HG02884 (cell line): ENCODE results near the gene PTTG1.

Source experiments
- ATAC-seq: cut with Tn5 transposase; IDR thresholded peaks from one replicate; pipeline ENCODE4 v1.9.1; 2021; ENCODE audit warnings: mild to moderate bottlenecking, moderate library complexity; ENCODE audit not compliant: unreplicated experiment

The PTTG1 gene

GRCh38 chr5:160421625-160422258, at the start of gene PTTG1:
TSS of gene PTTG1 (plus strand) at chr5:160421855. CDS start at chr5:160422313, 458 bp downstream.
- ATAC-seq: peak; percentile 65

- no peak for ATAC-seq
These were observed 46.5 kb upstream of the PTTG1 start for GRCh38 chr5:160375166-160375565.

- no peak for ATAC-seq
These were observed 46.0 kb upstream of the PTTG1 start for GRCh38 chr5:160375701-160376100.

GRCh38 chr5:160376416-160376815, 45.2 kb upstream of the PTTG1 start:
- ATAC-seq: no peak

GRCh38 chr5:160377651-160378050, 44.0 kb upstream of the PTTG1 start:
- ATAC-seq: no peak

GRCh38 chr5:160378330-160378729, 43.3 kb upstream of the PTTG1 start:
- ATAC-seq: no peak

- ATAC-seq: no peak
These were observed 42.1 kb upstream of the PTTG1 start for GRCh38 chr5:160379511-160379910.

- ATAC-seq: no peak
These were observed 41.6 kb upstream of the PTTG1 start for GRCh38 chr5:160380041-160380440.

GRCh38 chr5:160382346-160382745, 39.3 kb upstream of the PTTG1 start:
- no peak for ATAC-seq

- ATAC-seq: no peak
These were observed 37.0 kb upstream of the PTTG1 start for GRCh38 chr5:160384681-160385080.

- no peak for ATAC-seq
These were observed 36.2 kb upstream of the PTTG1 start for GRCh38 chr5:160385496-160385895.

GRCh38 chr5:160387445-160387844, 34.2 kb upstream of the PTTG1 start:
- ATAC-seq: no peak

- no peak for ATAC-seq
These were observed 30.6 kb upstream of the PTTG1 start for GRCh38 chr5:160390787-160391696.

- no peak for ATAC-seq
These were observed 26.5 kb upstream of the PTTG1 start for GRCh38 chr5:160395111-160395510.

GRCh38 chr5:160397492-160397891, 24.2 kb upstream of the PTTG1 start:
- ATAC-seq: no peak

- no peak for ATAC-seq
These were observed 22.8 kb upstream of the PTTG1 start for GRCh38 chr5:160398806-160399205.

GRCh38 chr5:160399402-160400353, 22.0 kb upstream of the PTTG1 start, which contains the start of gene FAM200C:
TSS of gene FAM200C (minus strand) at chr5:160400054. CDS start at chr5:160395490, 4,564 bp downstream.
- peak; percentile 80 for ATAC-seq

GRCh38 chr5:160418561-160419457, 2.8 kb upstream of the PTTG1 start, which contains the start of gene SLU7:
TSS of gene SLU7 (minus strand) at chr5:160419081. CDS start at chr5:160415294, 3,787 bp downstream.
- ATAC-seq: peak; percentile 66

- ATAC-seq: peak; percentile 30
These were observed 2.0 kb upstream of the PTTG1 start for GRCh38 chr5:160419458-160420330.
